Stimulated activated CD8-positive, alpha-beta memory T cell treated with anti-CD3 and anti-CD28 coated beads, Interleukin-7, amount 100 ng/mL, for 4 hours (primary cell): ENCODE results near the gene SCUBE2.
"Not testable (repeated sequence)": the region's sequence is repeated elsewhere in the genome, so short reads cannot be mapped to it uniquely, and the experiment has no call there.

ENCODE experiments used
- DNase-seq, 2 donors: peaks; one replicate each; pipeline ENCODE4 v3.0.0-alpha.2; 2020; ENCODE audit warnings: low read depth in 2 of 2

Gene SCUBE2

DNA sequence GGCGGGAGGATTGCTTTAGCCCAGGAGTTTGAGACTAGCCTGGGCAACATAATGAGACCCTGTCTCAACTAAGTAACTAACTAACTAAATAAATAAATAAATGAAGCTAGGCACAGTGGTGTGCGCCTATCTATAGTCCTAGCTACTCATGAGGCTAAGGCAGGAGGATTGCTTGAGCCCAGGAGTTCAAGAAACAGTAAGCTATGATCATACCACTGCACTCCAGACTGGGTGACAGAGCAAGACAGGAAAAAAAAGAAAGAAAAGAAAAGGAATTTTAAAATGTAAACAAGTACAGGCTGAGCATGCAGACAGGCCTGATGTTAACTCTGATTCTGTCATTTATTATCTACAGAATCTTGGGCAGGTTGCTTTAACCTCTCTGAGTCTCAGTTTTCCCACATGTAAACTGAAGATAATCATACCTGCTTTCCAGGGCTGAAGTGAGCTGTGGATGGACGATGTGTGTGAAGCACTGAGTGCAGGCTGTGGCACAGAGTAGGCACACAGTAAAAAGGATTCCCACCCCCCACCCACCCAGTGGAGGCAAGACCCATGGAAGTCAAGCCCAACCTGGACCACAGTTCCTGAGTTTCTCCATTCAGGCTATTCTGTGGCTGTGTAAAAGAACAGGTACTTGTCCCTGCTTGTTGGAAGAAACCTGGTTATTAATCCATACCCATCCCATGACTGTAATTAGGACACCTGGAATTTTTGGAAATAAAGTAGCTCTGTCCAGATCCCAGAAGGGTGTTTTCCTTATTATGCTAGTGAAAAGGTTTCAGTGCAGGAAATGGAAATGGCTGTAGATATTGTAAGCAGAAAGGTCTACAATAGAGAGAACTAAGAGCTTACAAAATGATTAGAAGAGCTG is 18.7 kb upstream of the SCUBE2 start:
- no peak for DNase-seq

DNA sequence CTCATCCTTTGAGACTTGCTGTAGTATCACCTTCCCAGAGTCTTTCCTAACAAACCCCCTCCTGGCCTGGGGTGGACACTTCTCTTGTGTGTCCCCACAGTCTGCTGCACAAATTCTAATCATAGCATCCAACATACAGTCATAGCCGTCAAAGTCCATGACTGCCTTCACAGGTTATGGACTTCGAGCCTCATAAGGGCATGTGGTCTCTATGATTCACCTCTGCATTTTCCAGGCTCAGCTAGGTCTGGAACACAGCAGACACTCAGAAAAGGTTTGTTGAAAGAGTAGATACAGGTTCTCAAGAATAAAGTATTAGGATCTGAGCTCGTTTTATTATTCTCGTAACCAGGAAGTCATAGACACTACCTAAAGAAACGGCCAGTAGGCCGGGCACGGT is 13.2 kb upstream of the SCUBE2 start:
- no peak for DNase-seq

DNA sequence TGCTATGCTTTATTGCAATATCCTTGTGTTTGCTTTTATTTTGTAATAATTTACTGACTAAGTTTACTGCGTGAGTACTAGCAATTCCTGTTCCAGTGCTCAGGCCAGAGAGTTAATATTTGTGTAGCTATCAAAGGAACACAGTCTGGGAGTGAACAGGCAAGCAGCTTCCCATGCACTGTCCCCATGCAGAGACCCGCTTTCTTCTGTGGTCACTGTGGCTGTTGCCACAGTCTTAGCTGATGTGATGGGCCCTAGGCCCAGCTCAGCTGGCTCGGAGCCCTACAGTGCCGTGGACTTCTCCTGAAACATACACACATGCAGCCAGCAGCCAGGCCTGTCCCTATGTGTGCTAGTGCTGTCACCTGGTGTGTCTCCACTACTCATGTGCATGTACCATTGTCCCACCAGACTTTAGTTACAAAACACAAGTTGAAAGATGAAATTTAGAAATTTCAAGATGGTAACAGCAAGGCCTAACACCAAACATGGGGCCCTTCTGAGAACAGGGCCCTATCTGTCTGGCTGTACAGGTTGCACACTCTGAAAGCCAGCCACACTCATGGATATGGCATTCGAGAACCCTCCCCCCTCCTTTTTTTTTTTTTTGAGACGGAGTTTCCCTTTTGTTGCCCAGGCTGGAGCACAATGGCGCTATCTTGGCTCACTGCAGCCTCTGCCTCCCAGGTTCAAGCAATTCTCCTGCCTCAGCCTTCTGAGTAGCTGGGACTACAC is 12.3 kb upstream of the SCUBE2 start:
- DNase-seq, result no peak

DNA sequence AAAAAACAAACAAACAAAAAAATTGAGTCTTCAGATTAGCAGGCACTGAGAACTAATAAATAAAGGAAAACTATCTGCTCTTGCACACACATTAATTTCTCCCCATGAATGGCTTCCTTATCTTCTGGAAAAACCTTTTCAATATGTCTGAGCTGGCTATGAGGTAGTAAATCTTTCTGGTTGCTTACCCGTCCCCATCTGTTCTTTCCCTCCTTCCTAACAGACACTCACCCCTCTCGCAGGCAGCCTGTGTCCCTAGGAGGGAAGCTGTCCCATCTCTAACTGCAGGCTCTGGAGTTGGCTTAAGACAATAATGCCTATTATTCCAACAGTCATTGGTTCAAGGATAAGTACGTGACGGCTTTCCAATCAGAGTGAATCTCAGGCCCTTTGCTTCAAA is 8.2 kb upstream of the SCUBE2 start:
- DNase-seq, result no peak

DNA sequence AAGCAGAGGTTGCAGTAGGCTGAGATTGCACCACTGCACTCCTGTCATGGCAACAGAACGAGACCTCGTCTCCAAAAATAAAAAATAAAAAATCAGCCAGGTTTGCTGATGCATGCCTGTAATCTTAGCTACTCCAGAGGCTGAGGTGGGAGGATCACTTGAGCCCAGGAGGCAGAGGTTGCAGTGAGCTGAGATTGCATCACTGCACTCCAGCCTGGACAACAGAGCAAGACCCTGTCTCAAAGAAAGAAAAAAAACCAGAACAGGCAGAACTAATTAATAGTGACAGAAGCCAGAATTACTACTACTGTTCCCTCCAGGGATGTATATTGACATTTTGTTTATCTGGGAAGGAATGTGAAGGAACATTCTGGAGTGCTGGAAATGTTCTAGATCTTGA is 7.1 kb upstream of the SCUBE2 start:
- DNase-seq, result not testable (repeated sequence)

DNA sequence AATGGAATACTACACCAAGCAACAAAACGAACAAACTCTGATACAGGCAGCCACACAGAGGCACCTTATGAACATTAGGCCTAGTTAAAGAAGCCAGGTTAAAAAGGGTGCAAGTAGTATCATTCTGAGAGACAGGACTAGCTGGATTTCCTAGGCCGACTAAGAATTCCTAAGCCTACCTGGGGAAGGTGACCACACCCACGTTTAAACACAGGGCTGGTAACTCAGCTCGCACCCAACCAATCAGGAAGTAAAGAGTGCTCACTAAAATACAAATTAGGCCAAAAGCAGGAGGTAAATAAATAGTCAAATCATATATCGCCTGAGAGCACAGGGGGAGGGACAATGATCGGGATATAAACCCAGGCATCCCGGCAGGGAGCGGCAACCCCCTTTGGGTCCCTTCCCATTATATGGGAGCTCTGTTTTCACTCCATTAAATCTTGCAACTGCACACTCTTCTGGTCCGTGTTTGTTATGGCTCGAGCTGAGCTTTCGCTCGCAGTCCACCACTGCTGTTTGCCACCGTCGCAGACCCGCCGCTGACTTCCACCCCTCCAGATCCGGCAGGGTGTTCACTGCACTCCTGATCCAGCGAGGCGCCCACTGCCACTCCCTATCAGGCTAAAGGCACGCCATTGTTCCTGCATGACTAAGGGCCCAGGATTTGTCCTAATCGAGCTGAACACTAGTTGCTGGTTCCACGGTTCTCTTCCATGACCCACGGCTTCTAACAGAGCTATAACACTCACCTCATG is 6.0 kb upstream of the SCUBE2 start:
- not testable (repeated sequence) for DNase-seq

DNA sequence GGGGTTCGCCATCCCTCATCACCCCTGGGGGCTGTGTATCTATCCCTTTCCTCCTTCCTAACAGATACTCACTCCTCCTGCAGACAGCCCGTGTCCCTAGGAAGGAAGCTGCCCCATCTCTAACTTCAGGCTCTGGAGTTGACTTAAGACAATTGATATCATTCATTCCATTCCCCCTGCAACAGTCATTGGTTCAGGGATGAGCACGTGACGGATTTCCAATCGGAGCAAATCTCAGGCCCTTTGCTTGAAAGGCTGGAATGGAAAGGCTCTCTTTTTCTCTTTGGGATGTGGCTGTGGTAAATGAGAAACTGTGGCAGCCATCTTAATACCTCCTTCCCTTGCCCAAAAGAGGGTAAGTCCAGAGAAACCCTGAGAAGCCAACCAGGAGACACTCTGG is 5.0 kb upstream of the SCUBE2 start:
- no peak for DNase-seq

DNA sequence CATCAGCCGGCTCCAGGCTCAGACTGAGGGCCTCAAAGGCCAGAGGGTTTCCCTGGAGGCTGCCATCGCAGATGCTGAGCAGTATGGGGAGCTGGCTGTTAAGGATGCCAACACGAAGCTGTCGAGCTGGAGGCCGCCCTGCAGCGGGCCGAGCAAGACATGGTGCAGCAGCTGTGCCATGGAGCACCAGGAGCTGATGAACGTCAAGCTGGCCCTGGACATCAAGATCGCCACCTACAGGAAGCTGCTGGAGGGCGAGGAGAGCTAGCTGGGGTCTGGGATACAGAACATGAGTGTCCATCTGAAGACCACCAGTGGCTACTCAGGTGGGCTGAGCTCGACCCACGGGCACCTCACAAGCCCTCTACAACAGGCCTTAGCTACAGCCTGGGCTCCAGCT is 4.0 kb upstream of the SCUBE2 start:
- no peak for DNase-seq

DNA sequence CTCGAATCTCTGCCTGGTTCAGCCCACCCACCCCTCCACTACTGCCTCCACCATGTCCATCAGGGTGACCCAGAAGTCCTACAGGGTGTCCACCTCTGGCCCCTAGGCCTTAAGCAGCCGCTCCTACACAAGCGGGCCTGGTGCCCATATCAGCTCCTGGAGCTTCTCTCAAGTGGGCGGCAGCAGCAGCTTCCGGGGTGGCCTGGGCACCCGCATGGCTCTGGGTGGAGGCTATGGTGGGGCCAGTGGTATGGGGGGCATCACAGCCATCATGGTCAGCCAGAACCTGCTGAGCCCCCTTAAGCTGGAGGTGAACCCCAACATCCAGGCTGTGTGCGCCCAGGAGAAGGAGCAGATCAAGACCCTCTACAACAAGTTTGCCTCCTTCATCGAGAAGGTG is 3.0 kb upstream of the SCUBE2 start:
- no peak for DNase-seq

DNA sequence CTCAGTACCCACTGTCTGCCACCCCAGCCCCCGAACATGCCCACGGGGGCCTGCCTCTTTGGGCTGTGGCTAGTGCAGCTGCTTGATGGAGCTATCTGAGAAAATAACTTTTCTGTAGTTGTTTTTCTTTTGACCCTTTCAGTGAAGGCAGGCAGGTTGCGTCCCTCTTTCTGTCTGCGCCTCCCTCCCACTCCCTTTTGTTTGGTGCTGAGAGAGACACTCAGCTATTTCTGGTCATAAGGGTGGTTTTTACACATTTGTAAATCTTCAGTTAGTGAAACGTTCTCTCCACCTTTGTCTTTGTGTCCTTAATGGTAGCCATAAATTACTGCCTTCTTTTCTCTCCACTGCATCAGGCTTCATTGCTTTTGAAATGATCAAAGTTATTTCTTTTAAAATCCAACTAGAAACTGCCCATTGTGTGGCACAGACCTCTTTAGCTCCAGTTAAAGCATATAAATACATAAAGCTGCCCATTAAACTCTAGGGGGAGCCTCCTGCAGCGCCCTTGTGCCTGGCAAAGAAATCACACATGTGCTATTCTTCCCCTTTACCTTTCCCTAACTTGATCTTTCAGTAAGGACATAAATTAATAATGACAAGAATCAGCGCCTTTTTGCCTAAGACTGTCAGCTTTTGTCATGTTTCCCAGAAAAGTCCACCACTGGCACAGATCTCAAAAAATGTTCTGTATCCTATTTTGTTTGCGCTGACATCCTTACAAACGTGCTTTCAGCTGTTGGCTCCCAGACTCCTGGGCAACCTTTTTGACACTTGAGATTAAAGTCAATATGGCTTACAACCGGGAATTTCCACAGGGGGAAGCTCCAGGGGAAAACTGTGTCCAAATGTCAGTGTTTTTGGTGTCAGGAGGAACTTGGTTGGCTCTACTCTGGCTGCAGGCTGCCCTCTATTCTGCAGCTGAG is 1.7 kb upstream of the SCUBE2 start:
- DNase-seq, result no peak

DNA sequence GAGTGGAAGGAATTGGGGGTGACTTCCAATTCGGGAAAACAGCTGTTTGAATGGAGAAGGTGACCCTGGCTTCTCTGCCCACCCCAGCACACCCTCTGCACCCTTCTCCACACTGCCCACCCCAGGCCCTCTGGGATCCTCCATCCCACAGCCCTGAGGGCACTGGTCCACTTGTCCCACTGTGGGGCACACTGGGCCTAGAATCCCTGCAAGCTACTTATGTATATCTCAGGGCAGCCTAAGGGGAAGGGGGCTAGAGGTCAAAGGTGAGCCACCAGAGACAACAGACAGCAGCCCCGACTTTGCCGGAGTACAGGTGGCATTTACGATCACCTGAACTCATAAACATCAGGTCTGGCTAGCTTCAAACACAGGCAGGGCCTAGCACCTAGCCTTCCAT is 673 bp upstream of the SCUBE2 start:
- no peak for DNase-seq

DNA sequence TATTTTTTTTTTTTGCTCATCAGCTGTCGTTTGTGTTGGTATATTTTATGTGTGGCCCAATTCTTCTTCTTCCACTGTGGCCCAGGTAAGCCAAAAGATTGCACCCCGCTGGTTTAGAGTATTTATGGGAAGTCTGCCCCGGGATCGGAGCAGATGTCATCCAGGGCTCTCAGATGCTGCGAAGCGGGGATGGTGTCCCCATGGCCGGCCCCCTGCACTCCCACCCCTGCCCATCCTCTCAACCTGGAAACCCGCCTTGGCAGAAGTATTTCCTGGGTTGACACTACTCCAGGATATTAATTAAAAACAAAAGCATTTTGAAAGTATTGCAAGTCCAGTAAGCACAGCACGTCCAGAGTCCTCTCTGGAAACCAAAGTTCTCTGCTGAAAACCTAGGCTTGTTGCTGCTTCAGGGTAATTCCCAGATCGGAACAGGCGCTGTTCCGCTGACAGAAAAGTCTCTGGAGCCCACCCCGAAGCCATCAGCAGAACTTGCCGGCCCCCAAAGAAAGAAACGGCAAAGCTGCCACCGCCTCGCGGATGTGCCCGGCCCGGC is 833 bp downstream of the SCUBE2 start:
- no peak for DNase-seq

DNA sequence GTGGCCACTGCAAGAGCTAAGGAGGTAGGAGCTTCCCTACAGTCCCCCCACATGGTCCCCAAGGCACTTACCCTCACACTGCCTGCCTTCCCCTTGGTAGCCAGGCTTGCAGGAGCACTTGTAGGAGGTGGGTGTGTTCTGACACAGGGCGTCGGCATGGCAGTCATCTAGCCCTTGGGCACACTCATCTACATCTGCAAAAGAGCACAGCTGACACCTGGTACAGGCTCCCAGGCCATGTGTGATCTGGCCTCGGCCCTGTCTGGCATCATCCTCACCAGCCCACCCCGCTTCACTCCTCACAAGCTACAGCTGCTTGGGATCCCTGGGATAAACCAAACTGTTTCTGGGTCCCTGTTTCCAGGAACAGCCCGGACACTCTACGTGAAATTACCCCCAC is 1.8 kb downstream of the SCUBE2 start:
- no peak for DNase-seq

DNA sequence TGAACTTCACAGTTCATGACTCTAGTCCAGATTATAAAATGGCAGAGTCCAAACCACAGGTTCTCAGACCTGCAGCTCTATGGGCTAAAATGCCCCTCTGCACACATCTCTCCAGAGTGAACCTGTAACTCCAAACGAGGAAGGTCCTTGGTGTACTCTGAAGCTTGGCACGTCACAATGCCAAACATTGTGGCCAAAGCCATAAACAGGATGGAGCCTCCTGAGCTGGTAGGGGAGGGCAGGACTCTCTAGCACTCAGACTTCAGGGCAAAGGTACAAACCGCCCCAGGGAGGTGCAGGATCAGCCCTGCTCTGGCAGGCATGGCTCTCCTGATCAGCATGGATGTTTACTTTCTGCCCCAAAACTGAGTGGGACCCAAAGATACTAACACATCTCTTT is 2.3 kb downstream of the SCUBE2 start:
- no peak for DNase-seq

DNA sequence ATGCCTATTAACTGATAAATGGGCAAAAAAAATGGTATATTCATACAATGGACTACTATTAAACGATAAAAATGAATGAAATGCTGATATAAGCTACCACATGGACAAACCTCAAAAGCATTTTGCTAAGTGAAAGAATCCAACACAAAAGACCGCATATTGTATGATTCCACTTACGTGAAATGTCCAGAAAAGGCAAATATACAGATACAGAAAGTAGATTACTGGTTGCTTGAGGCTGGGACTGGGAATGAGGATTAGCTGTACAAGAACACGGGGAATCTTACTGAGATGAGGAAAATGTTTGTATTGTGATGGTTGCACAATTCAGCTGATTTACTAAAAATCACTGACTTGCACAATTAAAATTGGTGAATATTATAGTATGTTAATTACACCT is 8.8 kb downstream of the SCUBE2 start:
- no peak for DNase-seq

DNA sequence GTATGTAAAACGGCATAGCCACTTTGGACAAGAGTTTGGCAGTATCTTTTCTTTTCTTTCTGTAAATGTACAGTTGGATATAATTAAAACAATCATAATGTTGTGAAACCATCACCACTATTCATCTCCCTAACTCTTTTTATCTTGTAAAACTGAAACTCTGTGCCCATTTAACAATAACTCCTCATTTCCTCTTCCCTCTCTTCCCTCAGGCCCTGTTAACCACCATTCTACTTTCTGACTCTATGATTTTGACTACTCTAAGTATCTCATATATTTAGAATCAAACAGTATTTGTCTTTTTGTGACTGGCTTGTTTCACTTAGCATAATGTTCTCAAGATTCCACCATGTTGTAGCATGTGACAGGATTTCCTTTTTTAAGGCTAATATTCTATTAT is 10.2 kb downstream of the SCUBE2 start:
- DNase-seq, result no peak

DNA sequence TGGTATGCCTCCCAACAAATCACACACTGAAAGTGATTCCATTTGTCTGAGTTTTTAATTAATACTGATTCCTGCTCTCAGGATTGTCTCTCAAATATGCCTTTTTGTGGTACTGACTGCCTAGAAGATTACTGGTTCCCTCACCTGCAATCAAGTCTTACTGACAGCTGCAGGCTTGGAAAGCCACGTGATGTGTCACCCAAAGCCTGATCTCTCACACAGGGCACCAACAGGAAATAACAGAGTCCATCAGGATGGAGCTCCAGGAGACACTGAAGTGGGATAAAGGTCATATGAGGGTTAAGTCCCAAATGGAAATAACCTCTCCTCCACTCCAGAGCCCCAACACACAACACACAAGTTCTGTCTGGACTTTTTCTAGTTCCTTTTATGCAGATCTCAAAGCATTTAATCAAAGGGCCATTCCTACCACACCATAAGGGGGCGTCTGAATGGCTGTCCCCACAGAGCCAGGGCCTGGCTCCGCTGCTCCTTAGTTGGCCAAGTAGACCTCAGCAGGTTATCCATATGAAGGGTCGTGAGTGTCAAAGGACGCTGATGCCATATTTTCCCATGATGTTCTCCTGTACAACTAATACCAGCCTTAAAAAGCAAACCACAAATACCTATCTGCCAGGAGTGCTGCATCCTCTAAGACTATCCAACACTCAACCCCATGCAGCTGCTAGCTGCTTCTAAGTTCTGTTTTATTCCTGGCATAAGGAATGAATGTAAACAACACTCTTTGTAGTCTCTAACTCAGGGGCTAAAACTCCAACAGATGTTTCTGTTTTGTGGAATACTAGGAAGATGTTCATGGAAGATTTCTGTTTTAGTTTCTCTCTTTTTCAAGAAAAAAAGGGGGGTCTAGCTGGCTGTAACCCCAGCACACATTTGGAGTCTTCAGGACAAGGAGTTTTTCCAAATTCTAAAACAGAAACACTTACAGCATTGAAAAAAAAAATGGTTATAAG is 13.0 kb downstream of the SCUBE2 start:
- no peak for DNase-seq

DNA sequence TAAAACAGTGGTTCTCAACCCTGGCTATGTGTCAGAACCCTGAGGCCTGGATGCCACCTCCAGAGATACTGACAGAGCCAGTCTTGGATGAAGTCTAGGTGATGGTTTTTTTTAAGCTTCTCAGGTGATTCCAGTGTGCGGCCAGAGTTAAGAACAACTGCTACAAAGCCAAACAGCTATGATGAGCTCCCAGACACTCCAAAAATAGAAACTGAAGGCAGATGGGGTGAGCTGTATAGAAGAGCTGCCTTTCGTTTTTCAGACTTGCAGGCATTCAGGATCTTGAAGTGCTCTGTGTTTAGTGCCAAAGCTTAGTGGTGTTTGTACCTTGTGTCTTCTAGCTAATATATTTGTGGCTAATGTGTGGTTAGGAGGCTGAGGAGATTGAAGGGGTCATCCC is 14.2 kb downstream of the SCUBE2 start:
- DNase-seq, result no peak

DNA sequence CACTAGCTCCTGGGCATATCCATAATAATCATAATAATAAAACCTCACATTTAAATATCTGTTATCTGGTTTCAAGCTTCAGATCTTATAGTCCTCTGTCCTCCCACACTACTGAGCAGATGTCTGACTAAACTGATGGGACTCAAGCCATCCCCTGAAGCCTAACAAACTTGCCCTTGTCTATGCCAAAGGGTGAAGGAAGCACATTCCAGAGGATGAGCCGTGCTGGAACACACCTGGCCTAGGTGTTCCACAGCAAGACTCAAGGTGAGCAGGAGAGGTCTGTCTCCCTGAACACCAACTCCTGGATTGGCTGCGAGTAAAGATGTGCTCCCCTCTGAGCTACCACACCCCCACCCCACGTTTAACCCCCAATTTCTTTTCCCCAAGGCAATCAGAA is 14.7 kb downstream of the SCUBE2 start:
- DNase-seq, result no peak

DNA sequence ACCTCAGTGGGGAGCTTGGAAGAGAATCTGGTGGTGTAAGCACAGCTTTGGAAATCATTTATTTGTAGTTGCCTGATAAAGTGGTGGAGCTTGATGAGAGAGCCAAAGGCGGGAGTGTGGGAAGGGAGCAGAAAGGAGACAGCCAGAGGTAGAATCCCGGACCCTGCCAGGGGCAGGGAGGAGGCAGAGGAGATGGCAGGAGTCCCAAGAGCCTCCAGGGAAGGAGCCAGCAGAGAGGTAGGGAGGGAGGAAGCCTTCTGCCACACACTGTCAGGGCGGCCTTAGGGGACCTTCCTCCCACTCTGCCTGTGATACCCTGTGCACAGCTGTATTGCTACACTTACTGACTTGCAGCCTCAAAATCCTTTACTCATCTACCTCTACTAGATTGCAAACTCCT is 15.4 kb downstream of the SCUBE2 start:
- no peak for DNase-seq
